HUES48 (cell line): ENCODE results near the gene PLD3.

Experiments used
- H3K27ac ChIP-seq: one replicate; pipeline ENCODE4 v1.7.0; 2013; ENCODE audit warnings: low read depth, low read length, inconsistent platforms
- H3K27me3 ChIP-seq: 2 replicates; pipeline ENCODE4 v1.6.1; 2013; ENCODE audit warnings: mild to moderate bottlenecking, low read length; ENCODE audit not compliant: control insufficient read depth, insufficient read depth
- H3K36me3 ChIP-seq: 2 replicates; pipeline ENCODE4 v1.6.1; 2013; ENCODE audit warnings: low read length; ENCODE audit not compliant: control insufficient read depth, insufficient read depth
- H3K4me1 ChIP-seq: 2 replicates; pipeline ENCODE4 v1.6.1; 2013; ENCODE audit warnings: mild to moderate bottlenecking, low read length; ENCODE audit not compliant: control insufficient read depth, insufficient read depth
- H3K4me3 ChIP-seq: 2 replicates; pipeline ENCODE4 v1.5.1; 2013; ENCODE audit warnings: mild to moderate bottlenecking, low read depth, low read length
- H3K9ac ChIP-seq: 2 replicates; pipeline ENCODE4 v1.6.1; 2013; ENCODE audit warnings: mild to moderate bottlenecking, low read depth, low read length, moderate library complexity
- H3K9me3 ChIP-seq: 2 replicates; pipeline ENCODE4 v1.6.1; 2013; ENCODE audit warnings: low read length; ENCODE audit not compliant: control insufficient read depth, insufficient read depth

The PLD3 gene

DNA sequence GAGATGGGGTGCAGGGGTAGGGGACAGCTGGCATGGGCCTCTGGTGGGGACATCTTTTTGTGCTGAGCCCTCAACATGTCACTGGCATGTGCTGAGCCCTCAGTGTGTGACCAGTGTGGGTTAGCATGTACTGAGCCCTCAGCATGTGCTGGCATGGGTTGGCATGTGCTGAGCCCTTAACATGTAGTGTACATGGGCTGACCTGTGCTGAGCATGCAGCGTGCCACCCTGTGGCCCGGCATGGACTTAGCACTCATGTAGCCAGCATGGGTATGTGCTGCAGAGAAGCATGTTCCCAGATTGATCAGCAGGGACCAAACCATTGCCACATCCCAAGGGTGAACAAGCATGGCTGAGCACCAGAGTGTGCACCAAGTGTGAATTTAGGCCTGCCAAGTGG is 30.0 kb downstream of the PLD3 start:
- Histone ChIP-seq H3K9me3 (no peaks in the 10 kb centered on the region), H3K27ac (no peak overlapping the region), H3K9ac (no peak overlapping the region), H3K4me3 (no peak overlapping the region), H3K4me1 (no peaks in the 10 kb centered on the region), H3K36me3 (peaks cover 41% of the 10 kb centered on the region), H3K27me3 (no peaks in the 10 kb centered on the region)

DNA sequence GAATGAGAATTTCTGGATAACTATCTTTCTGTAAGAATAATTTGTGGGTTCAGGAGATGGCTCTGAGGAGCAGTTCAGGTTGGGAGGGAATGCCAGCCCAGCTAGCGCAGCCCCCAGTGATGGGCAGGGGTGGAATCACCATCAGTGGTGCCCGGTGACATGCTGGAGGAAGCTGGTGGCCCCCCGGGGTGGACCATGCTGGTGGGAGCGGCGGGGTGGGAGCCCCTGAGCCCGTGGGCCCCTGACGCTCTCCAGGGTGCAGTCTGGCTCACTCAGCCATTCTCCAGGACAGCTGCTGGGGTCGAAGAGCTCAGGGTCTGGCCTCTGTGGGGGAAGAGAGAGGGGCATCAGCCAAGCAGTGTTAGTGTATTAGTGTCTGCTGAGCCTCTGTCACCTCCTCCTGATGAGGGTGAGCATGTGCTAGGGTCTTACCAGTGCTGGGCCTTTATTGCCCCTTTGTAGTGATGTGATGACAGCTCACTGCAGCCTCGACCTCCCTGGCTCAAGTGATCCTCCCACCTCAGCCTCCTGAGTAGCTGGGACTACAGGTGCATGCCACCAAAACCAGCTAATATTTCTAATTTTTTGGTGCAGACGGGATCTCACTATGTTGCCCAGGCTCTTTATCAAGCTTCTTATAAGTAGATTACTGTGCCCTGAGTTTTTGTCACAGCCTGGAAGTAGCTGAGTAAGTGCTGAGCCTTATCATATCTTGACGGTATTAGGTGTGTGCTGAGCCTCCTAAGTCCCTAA is 31.1 kb downstream of the PLD3 start:
- no peak overlapping the region for H3K27ac ChIP-seq
- no peaks in the 10 kb centered on the region for H3K4me1 ChIP-seq
- H3K27me3 ChIP-seq, result no peaks in the 10 kb centered on the region
- peaks cover 33% of the 10 kb centered on the region for H3K36me3 ChIP-seq
- no peak overlapping the region for H3K4me3 ChIP-seq
- H3K9ac ChIP-seq, result no peak overlapping the region
- no peaks in the 10 kb centered on the region for H3K9me3 ChIP-seq

DNA sequence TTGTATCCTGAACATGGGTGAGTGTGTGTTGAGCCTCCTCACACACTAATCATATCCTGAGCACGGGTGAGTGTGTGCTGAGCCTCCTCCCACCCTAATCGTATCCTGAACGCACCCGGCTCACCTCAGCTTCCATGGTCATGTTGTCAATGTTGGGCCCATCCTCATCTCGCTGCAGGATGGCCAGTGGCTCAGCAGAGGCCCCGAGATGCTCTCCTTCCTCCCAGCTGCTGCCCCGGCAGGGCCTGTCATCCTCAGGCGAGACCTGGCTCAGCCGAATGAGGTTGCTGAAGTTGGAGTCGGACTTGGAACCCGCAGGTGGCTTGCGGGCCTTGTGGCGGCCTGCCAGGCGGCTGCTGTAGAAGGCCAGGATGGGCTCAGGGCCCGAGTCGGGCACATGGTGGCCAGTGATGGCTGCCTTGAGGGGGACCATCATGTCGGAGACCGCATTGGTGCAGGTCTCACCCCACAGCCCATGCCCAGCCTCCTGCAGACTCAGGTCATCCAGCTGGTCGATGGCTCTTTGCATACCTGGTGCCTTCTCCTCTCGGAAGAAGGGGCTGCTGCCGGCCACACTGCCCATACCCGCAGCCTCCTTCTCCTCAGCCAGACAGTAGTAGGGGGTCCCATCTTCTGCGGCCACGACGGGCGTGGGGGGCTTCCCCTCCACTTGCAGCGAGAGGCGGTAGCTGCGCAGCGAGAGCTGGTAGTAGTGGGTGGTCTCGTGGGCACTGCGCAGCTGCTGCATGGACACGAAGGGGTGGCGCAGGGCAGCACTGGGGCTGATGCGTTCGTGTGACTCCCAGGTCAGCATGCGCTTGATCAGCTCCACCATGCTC is 31.9 kb downstream of the PLD3 start:
- H3K4me3 ChIP-seq, result no peak overlapping the region
- no peaks in the 10 kb centered on the region for H3K4me1 ChIP-seq
- H3K36me3 ChIP-seq, result peaks cover 31% of the 10 kb centered on the region
- H3K9me3 ChIP-seq, result no peaks in the 10 kb centered on the region
- no peak overlapping the region for H3K27ac ChIP-seq
- no peaks in the 10 kb centered on the region for H3K27me3 ChIP-seq
- no peak overlapping the region for H3K9ac ChIP-seq

DNA sequence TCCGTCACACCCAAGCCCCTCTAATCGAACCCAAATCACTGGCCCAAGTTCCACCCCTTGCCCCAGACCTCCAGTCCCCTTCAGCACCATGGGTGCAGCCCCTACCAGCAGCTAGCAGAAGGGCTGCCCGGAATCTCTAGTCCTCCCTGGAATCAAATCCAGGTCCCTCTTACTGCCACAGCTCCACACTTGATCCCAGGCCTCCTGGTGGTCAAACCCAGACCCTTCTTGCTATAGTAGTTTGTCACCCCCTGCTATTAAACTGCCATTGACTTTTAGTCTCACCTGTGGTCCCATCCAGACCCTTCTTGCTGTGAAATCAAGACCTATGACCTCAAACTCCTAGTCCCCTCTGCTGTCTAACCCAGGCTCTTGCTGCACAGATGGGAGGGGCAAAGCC is 32.8 kb downstream of the PLD3 start:
- Histone ChIP-seq H3K9me3 (no peaks in the 10 kb centered on the region), H3K27ac (no peak overlapping the region), H3K9ac (no peak overlapping the region), H3K27me3 (no peaks in the 10 kb centered on the region), H3K4me3 (no peak overlapping the region), H3K36me3 (peaks cover 27% of the 10 kb centered on the region), H3K4me1 (no peaks in the 10 kb centered on the region)

DNA sequence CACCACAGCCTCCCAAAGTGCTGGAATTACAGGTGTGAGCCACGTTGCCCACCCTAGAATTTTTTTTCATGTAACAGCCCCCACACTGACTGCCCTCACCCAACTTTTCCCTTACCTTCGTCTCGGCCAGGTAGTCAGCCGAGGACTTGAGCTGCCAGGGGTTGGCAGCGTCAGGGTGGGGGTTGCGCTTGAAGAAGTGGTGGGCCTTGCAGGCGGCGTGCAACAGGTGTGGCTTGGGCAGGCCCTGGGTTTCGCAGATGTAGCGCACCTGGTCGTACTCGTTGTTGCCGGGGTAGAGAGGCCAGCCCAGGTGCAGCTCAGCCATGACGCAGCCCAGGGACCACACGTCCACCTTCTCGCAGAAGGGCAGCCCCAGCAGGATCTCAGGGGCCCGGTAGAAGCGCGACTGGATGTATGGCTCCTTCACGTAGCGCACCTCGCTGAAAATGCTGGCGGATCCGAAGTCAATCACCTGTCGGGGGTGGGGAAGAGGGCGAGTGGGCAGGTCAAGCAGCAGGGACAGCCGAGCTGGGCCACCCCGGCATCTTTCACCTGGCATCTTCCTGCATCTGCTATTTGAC is 35.3 kb downstream of the PLD3 start:
- H3K9ac ChIP-seq, result no peak overlapping the region
- no peaks in the 10 kb centered on the region for H3K27me3 ChIP-seq
- H3K36me3 ChIP-seq, result peaks cover 9% of the 10 kb centered on the region
- H3K4me1 ChIP-seq, result no peaks in the 10 kb centered on the region
- H3K9me3 ChIP-seq, result no peaks in the 10 kb centered on the region
- no peak overlapping the region for H3K27ac ChIP-seq
- no peak overlapping the region for H3K4me3 ChIP-seq

DNA sequence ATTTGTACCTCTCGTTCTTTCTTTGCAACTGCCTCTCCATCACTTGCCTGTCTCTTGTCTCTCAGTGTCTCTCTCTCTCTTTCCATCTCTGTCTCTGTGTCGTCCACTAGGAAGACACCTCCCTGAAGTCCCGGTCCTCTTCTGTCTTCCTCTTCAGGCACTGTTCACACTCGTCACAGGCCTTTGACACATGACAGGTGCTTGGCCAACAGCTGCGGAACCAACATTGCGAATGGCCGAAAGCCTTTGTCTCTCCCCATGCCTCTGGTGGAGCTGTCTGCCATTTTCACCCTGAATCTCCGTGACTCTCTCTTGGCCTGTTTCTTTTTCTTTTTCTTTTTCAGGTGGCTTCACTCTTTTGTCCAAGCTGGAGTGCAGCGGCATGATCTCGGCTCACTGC is 38.7 kb downstream of the PLD3 start:
- Histone ChIP-seq H3K9ac (no peak overlapping the region), H3K4me1 (no peaks in the 10 kb centered on the region; the same call in 1 of the 2 replicates), H3K4me3 (no peak overlapping the region), H3K36me3 (no peaks in the 10 kb centered on the region), H3K27me3 (no peaks in the 10 kb centered on the region), H3K27ac (no peak overlapping the region), H3K9me3 (no peaks in the 10 kb centered on the region)

DNA sequence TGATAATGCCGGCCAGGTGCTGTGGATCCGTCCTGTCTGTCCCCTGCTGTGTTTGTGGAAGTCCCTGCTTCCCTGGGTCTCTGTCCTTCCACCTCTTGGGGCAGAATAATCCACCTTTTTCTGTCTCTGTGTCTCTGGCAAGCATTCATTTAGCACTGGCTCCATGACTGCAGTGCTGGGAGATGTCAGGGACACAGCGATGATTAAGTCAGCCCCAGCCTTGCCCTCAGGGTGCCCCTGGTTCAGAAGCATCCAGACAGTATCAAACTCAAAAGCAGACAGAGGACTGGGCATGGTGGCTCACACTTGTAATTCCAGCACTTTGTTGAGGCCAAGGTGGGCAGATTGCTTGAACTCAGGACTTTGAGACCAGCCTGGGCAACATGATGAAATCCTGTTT is 40.0 kb downstream of the PLD3 start:
- Histone ChIP-seq H3K27ac (no peak overlapping the region), H3K9ac (no peak overlapping the region), H3K4me1 (no peaks in the 10 kb centered on the region; the same call in 1 of the 2 replicates), H3K4me3 (no peak overlapping the region), H3K36me3 (no peaks in the 10 kb centered on the region), H3K9me3 (no peaks in the 10 kb centered on the region), H3K27me3 (no peaks in the 10 kb centered on the region)

DNA sequence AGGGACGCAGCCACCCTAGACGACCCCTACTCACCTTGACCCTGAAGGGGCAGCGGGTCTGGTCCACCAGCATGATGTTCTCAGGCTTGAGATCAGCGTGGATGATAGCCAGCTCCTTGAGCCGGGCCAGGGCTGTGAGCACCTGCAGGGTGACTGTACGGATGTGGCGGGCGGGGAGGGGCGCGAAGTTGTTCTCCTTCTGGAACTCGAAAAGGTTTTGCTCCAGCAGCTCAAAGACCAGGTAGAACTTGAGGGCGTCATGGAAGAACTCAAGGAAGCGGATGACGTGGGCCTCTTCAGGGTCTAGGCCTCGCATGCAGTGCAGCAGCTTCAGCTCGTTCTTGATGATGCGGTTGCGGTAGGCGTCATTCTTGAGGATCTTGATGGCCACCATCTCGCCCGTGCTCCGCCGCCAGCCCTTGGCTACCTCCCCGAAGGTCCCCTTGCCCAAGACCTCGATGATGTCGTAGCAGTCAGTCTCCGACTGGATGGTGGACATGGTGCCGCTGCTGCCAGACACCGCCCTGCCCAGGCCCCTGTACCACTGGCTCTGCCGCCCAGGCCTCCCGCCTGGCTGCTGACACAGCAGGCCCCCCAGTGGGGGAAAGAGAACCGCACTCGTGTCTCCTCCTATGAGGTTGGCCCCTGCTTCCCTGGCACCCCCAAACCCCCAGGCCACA is 41.0 kb downstream of the PLD3 start:
- Histone ChIP-seq H3K4me1 (no peaks in the 10 kb centered on the region; the same call in 1 of the 2 replicates), H3K27ac (no peak overlapping the region), H3K4me3 (no peak overlapping the region), H3K9ac (no peak overlapping the region), H3K27me3 (no peaks in the 10 kb centered on the region), H3K9me3 (no peaks in the 10 kb centered on the region), H3K36me3 (no peaks in the 10 kb centered on the region)

DNA sequence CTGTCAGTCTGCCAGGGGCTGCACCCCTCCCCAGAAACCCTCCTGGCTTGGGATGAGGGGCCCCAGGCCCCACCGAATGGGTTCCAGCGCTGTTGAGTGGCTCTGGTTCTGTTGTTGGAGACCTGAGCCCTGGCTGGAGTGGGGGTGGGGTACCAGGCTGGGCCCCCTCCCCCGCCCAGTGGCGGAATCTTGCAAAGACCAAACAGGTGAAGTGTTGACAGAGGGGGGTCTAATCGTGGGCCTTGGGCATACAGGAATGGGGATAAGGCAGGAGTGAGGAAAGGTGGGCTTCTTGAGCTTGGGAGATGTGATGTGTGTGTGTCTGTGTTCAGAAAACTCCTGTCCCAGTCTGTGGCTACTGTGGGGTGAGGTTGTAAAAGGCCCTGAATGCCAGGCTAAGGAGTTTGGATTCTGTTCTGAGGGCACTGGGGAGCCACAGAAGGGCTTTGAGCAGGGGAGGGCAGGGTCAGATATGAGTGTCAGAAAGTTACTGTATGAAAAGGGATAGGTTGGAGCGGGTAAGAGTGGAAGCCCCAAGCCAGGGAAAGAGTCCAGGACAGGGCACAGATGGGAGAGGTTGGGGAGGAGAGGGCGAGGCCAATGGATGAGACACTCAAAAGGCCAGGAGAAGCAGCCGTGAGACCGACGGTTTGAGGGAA is 41.7 kb downstream of the PLD3 start, which contains the start of gene HIPK4:
HIPK4 (minus strand) TSS at position 98 of the 659 bp plus-strand sequence. CDS start 279 bp downstream, outside the sequence.
- Histone ChIP-seq H3K36me3 (no peaks in the 10 kb centered on the region), H3K4me1 (no peaks in the 10 kb centered on the region; the same call in 1 of the 2 replicates), H3K9ac (no peak within 1 kb of the TSS), H3K27me3 (no peaks in the 10 kb centered on the region), H3K27ac (no peak within 1 kb of the TSS), H3K9me3 (no peaks in the 10 kb centered on the region), H3K4me3 (no peak within 1 kb of the TSS)

DNA sequence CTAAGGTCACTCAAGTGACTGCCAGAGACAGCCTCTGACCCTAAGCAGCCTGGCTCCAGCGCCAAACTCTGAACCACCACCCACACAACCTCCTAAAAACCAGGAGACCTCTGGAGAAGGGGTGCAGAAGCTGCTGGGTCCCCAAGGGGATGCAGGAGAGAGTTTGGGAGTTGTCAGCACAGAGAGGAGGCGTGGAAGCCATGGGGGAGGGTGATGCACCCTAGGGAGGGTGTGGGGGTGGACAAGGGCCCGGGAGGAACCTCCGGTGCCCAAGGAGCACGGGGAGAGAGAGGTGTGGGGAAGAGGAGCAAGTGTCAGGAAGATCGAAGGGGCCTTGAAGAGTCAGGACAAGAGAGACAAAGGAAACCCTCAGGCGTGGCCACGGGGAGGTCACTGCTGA is 43.6 kb downstream of the PLD3 start:
- Histone ChIP-seq H3K27me3 (no peaks in the 10 kb centered on the region), H3K4me3 (no peak overlapping the region), H3K9ac (no peak overlapping the region), H3K9me3 (no peaks in the 10 kb centered on the region), H3K27ac (no peak overlapping the region), H3K36me3 (no peaks in the 10 kb centered on the region), H3K4me1 (no peaks in the 10 kb centered on the region; the same call in 1 of the 2 replicates)
